Heart right ventricle (tissue), 16 donors: ENCODE measurements around the gene SYNDIG1. TPM values are rescaled to one million over a fixed set of nuclear protein-coding genes. Genes with fewer than 3 reads are reported as not detected.

ENCODE experiments used
- ATAC-seq, 8 donors: fragments of 200-7000 bp; cut with Tn5 transposase; one replicate each; pipeline ENCODE4 v1.9.1; 2020; ENCODE audit warnings: mild to moderate bottlenecking in 8 of 8, moderate library complexity in 8 of 8, moderate number of reproducible peaks in 1 of 8
- DNase-seq, 2 donors: peaks; one replicate each; pipeline ENCODE4 v3.0.0-alpha.2; 2020
- H3K27ac ChIP-seq, 10 donors: fragments of 200-600 bp; sonication (generic) in 2 of 10; one replicate each; pipeline versions ENCODE4 v1.5.0 to v1.8.0; 2020 to 2022; ENCODE audit warnings: mild to moderate bottlenecking in 3 of 10
- H3K27me3 ChIP-seq, 7 donors: fragments of 200-600 bp; one replicate each; pipeline ENCODE4 v1.8.0; 2021 to 2022; ENCODE audit warnings: mild to moderate bottlenecking in 2 of 7
- H3K36me3 ChIP-seq, 9 donors: fragments of 200-600 bp; sonication (generic) in 1 of 9; one replicate each; pipeline versions ENCODE4 v1.5.0 to v1.8.0; 2020 to 2022; ENCODE audit warnings: mild to moderate bottlenecking in 2 of 9
- H3K4me1 ChIP-seq, 9 donors: fragments of 200-600 bp; sonication (generic) in 1 of 9; one replicate each; pipeline versions ENCODE4 v1.5.0 to v1.8.0; 2020 to 2022; ENCODE audit warnings: mild to moderate bottlenecking in 4 of 9
- H3K4me3 ChIP-seq, 10 donors: fragments of 200-600 bp; sonication (generic) in 2 of 10; one replicate each; pipeline versions ENCODE4 v1.5.0 to v1.8.0; 2020 to 2022; ENCODE audit warnings: mild to moderate bottlenecking in 7 of 10, moderate library complexity in 2 of 10
- H3K9me3 ChIP-seq, 11 donors: fragments of 200-600 bp in 10 of 11; sonication (generic) in 2 of 11; one replicate each; pipeline versions ENCODE4 v1.5.0 to v1.8.0; 2013 to 2022; ENCODE audit warnings: mild to moderate bottlenecking in 2 of 11, control low read depth in 1 of 11, moderate library complexity in 1 of 11
- CTCF ChIP-seq, 9 donors: fragments of 200-600 bp; sonication (generic) in 2 of 9; IDR thresholded peaks; one replicate each; pipeline versions ENCODE4 v1.5.0 to v1.8.0; 2021 to 2022; ENCODE audit warnings: antibody characterized with exemption in 9 of 9, mild to moderate bottlenecking in 5 of 9, moderate library complexity in 1 of 9
- WGBS, 2 donors: extraction: QIAGEN DNeasy Blood & Tissue Kit; methylation state at CpG; one replicate each; pipeline ENCODE4 v1.1.7; 2013; ENCODE audit warnings: inconsistent platforms in 1 of 2; 5-methylcytosine and 5-hydroxymethylcytosine counted together
- intact Hi-C, 10 donors: fragments of 100-400 bp; cut with DNase I; formaldehyde crosslinking; loops; one replicate each; pipeline versions ENCODE4 v1.11.1 to v1.14.2; 2022
- polyA plus RNA-seq, 2 donors: library from polyadenylated mRNA; stranded (reverse); fragments of 200-250 nt; gene quantifications; one replicate each; pipeline ENCODE4 v1.2.3, GENCODE V29; 2013
- total RNA-seq, 10 donors: library from RNA; stranded (reverse); fragmentation: NEBNext Ultra II Directional in 3 of 10; extraction: Animal tissue kit (Norgen Biotek cat#: 25700) in 3 of 10; gene quantifications; one replicate each; pipeline versions ENCODE4 v1.2.1 to v1.2.4, GENCODE V29; 2021 to 2023
- donor health status: Arrhythmogenic right ventricular cardiomyopathy.
- donor health status: ischemic (EF 13 %, LVEDD 7.1; RV severe dilation, severe dysfunction).
- donor health status: healthy with polysubstance abuse.
- donor health status: DM: no; HTN: yes; CAD: no.
- donor health status: DM: no; HTN: no; CAD: no.
- donor health status: ischemic (EF 25% LVEDD 6.9; RV normal size, moderate dysfunction).
- donor health status: ischemic (EF 25% LVEDD 5.7; RV mildly dilated, moderate dysfunction).
- donor health status: healthy.
- donor health status: DM: yes; HTN: yes; CAD: no.
- donor health status: Ischemic cardiomyopathy.
- donor health status: ischemic (EF 35%, LVEDD 5.7; RV mildly dilated, moderate dysfunction).
- donor health status: nonischemic (EF 11% LVEDD 7.7; RV severe dilation, severe dysfunction).
- donor health status: DM: yes; HTN: yes; CAD: no.
- donor health status: PGD.
- donor health status: ischemic (EF 29% LVEDD 5.4; RV normal size, mild dysfunction).
- donor health status: nonischemic (EF 23%, LVEDD 6.1; RV moderate dilation, normal function).

The SYNDIG1 gene
- total and polyA plus RNA-seq, 12 donors, result 8.6 to 34.7 (median 19.9) TPM

DNA sequence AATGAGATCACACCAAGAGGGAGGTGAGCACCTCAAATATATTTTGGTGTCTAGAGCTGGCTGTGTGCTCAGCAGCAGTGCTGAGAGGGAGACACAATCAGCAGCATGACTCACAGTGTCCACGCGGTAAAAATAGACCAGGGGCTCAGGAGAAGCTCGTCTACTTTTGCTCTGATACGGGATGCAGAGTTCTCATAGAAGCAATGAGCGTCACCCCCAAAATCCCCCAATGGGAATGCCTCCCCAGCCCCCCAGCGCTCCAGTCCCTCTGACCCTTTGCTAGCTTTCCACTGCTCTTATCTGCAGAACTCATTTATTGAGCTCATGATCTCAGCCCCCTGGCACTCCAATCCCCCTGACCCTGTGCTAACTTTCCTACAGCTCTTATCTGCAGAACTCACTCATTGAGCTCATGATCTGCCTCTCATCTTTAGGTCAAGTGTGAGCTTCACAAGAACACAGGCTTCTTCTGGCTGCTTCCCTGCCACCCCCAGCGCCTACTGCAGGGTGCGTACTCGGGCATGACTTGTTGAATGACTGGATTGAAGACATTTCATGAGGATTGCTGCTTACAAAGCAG lies 34.0 kb downstream of the SYNDIG1 start:
- ATAC-seq, result peak; percentile 85 to 94 (median 91)
- TF ChIP-seq CTCF (IDR thresholded peaks at IDR 0.05), result peak in 3 of 9 donors; percentile 26 to 42 (median 29)
- no peaks in the 10 kb centered on the region for H3K9me3 ChIP-seq
- H3K27me3 ChIP-seq, result no peaks in the 10 kb centered on the region
- WGBS, 2 donors, result 15% methylated on average over 9 of the region's 9 CpGs
- H3K36me3 ChIP-seq, result no peaks in the 10 kb centered on the region
- H3K4me3 ChIP-seq, result no peak overlapping the region
- intact Hi-C loops, result loop anchor here in 2 of 10 donors (5.0 to 10.0 kb wide), 2 partner anchors 36 to 131 kb away; partner anchors contain the start of gene SYNDIG1 (in 2 of the 2)
- H3K27ac ChIP-seq, result peak overlapping the region; percentile 76 to 98 (median 88)
- DNase-seq, result peak; percentile 29 to 69
- peaks cover 0 to 70% (median 16%) of the 10 kb centered on the region in 9 donors for H3K4me1 ChIP-seq

DNA sequence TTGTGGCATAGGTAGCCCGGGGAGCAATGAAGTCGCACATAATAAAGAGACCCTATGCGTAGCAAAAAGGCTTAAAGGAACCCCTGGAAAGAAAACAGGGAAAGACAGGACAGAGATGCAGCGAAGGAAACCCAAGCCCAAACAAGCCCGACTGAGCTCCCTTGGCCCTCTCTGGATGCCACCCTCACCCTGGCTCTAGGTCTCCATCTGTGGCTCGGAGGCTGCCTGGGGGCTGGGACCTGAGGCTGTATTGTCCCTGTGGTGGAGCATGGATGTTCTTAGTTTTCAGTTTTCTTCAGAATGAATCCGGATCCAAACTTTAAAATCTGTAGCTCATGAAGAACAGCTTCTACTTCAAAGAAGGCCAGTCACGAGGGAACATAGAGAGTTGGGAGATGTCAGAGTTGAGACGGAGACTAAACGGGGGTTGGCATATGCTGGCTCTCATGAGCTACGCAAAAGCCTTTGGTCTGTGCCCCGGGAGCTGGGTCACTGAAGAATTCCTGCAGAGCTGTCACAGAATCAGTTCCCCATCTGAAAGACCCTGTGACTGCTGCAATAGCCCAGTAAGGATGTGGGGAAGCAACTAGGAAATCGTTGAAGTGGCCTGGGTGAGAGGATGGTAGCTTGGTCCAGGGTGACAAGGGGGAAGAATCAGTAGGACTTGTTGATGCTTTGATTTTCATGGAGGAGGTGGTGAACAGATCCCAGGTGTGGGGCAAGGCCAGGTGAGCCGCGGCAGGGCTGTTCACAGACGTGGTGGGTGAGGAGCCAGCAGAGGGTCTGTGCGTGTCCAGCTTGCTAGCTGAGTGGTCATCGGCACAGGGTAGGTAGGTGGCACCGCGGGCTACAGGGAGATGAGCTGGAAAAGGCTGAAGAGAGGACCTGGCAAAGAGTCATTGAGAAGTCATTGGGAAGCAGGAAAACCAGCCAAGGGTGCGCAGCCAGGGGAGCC lies 35.2 kb downstream of the SYNDIG1 start:
- no peaks in the 10 kb centered on the region for H3K36me3 ChIP-seq
- no peak overlapping the region for H3K4me3 ChIP-seq
- no peak for TF ChIP-seq CTCF (IDR thresholded peaks at IDR 0.05)
- DNase-seq (no peak), ATAC-seq (no peak)
- intact Hi-C loops, result loop anchor here in 2 of 10 donors (5.0 to 10.0 kb wide), 2 partner anchors 37 to 130 kb away; partner anchors contain the start of gene SYNDIG1 (in 2 of the 2)
- no peaks in the 10 kb centered on the region for H3K27me3 ChIP-seq
- H3K4me1 ChIP-seq, result peaks cover 0 to 74% (median 16%) of the 10 kb centered on the region in 9 donors
- WGBS, 2 donors, result 89 to 93% methylated on average over 21 of the region's 21 CpGs
- no peaks in the 10 kb centered on the region for H3K9me3 ChIP-seq
- H3K27ac ChIP-seq, result peak overlapping the region; percentile 76 to 98 (median 84)

GRCh38 chr20:24506146-24506545 lies 36.7 kb downstream of the SYNDIG1 start:
- ATAC-seq (no peak), DNase-seq (no peak)
- TF ChIP-seq CTCF (IDR thresholded peaks at IDR 0.05), result no peak
- Histone ChIP-seq H3K27me3 (no peaks in the 10 kb centered on the region), H3K27ac (peak overlapping the region in 4 of 10 donors; percentile 26 to 98 (median 92)), H3K4me3 (no peak overlapping the region), H3K4me1 (peaks cover 0 to 68% (median 16%) of the 10 kb centered on the region in 9 donors), H3K9me3 (no peaks in the 10 kb centered on the region), H3K36me3 (no peaks in the 10 kb centered on the region)
- intact Hi-C loops, result loop anchor here in 1 of 10 donors (10.0 kb wide), 1 partner anchor 129 kb away; no protein-coding TSS in a partner anchor
- 60 to 62% methylated on average over 3 of the region's 3 CpGs for WGBS, 2 donors

GRCh38 chr20:24506696-24507095 lies 37.3 kb downstream of the SYNDIG1 start:
- WGBS, 2 donors, result 81 to 87% methylated on average over 5 of the region's 5 CpGs
- Histone ChIP-seq H3K27me3 (no peaks in the 10 kb centered on the region), H3K9me3 (no peaks in the 10 kb centered on the region), H3K27ac (peak overlapping the region in 4 of 10 donors; percentile 26 to 91 (median 34)), H3K4me1 (peaks cover 0 to 63% (median 14%) of the 10 kb centered on the region in 9 donors), H3K36me3 (no peaks in the 10 kb centered on the region), H3K4me3 (no peak overlapping the region)
- intact Hi-C loops, result loop anchor here in 1 of 10 donors (10.0 kb wide), 1 partner anchor 128 kb away; no protein-coding TSS in a partner anchor
- ATAC-seq (no peak), DNase-seq (no peak)
- no peak for TF ChIP-seq CTCF (IDR thresholded peaks at IDR 0.05)
